ENCODE data around the gene PTGFRN. TPM values are rescaled to one million over a fixed set of nuclear protein-coding genes. Genes with fewer than 3 reads are reported as not detected.

Gene PTGFRN
- total and polyA plus RNA-seq, 12 donors: 21.2 to 318 (median 170) TPM

- no peak for ATAC-seq
- no peak overlapping the region for H3K4me3 ChIP-seq
- H3K36me3 ChIP-seq: no peaks in the 10 kb centered on the region
- H3K9me3 ChIP-seq: no peaks in the 10 kb centered on the region
- H3K4me1 ChIP-seq: peaks cover 0 to 51% (median 0%) of the 10 kb centered on the region in 9 donors
- TF ChIP-seq, protein P1, sequence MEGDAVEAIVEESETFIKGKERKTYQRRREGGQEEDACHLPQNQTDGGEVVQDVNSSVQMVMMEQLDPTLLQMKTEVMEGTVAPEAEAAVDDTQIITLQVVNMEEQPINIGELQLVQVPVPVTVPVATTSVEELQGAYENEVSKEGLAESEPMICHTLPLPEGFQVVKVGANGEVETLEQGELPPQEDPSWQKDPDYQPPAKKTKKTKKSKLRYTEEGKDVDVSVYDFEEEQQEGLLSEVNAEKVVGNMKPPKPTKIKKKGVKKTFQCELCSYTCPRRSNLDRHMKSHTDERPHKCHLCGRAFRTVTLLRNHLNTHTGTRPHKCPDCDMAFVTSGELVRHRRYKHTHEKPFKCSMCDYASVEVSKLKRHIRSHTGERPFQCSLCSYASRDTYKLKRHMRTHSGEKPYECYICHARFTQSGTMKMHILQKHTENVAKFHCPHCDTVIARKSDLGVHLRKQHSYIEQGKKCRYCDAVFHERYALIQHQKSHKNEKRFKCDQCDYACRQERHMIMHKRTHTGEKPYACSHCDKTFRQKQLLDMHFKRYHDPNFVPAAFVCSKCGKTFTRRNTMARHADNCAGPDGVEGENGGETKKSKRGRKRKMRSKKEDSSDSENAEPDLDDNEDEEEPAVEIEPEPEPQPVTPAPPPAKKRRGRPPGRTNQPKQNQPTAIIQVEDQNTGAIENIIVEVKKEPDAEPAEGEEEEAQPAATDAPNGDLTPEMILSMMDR (IDR thresholded peaks at IDR 0.05): no peak
- WGBS, 2 donors: 82 to 83% methylated on average over 3 of the region's 3 CpGs
- DNase-seq: no peak
- intact Hi-C loops (cut with DNase I): no loop called here
- no peaks in the 10 kb centered on the region for H3K27me3 ChIP-seq
- no peak overlapping the region for H3K27ac ChIP-seq
Observed at GRCh38 chr1:116999596-116999995, 89.9 kb downstream of the PTGFRN start.

DNA sequence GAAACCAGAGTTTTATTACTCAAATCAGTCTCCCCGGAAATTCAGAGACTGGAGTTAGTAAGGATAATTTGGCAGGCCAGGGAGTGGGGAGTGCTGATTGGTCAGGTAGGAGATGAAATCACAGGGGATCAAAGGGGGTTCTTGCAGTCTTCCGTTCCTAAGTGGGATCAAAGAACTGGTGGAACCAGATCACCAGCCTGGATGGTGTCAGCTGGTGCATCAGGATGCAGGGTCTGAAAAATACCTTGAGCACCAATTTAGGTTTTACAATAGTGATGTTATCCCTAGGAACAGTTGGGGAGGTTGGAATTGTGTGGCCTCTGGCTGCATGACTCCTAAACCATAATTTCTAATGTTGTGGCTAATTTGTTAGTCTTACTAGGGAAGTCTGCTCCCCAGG lies 90.4 kb downstream of the PTGFRN start:
- H3K4me1 ChIP-seq: peaks cover 0 to 56% (median 0%) of the 10 kb centered on the region in 9 donors
- 90 to 92% methylated on average over 2 of the region's 2 CpGs for WGBS, 2 donors
- H3K36me3 ChIP-seq: no peaks in the 10 kb centered on the region
- no peaks in the 10 kb centered on the region for H3K9me3 ChIP-seq
- DNase-seq (no peak), ATAC-seq (no peak)
- TF ChIP-seq, protein P1 (IDR thresholded peaks at IDR 0.05): no peak
- no peak overlapping the region for H3K27ac ChIP-seq
- intact Hi-C loops (cut with DNase I): no loop called here
- H3K4me3 ChIP-seq: no peak overlapping the region
- H3K27me3 ChIP-seq: no peaks in the 10 kb centered on the region

DNA sequence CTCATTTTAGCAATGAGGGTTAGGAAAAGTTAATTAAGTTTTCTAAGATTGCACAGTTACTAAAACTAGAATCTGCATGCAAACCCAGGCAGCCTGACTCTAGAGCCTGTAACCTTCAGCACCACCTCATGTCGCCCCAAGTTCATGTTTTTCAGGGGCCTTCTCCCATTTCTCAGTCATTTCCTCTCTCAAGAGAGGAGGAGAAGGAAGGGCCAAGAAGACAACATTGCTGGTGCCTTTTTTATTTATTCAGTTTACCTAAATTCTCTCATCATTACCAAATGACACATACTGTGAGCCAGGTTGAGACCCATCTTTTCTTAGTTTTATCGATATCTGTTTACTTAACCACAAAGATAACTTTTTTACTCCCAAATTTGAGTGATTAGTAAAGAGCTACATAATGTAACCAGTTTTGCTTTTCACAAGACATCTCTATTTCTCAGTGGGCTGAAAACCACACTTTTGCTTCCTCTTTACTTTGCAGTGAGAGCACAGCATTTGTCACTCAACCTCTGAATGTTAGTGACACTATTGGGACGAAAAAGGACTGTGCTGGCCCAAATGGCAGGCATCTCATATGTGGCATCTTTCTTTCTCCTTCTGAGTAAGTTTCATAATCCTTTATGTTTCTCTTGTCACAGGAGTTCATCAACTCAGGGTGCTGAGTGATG lies 91.7 kb downstream of the PTGFRN start, which contains the start of gene CD101:
Gene CD101 (plus strand): TSS at position 507 of the 674 bp plus-strand sequence. CDS start 58 bp downstream, at position 565.
- TF ChIP-seq, protein P1 (IDR thresholded peaks at IDR 0.05): no peak
- Histone ChIP-seq H3K27me3 (no peaks in the 10 kb centered on the region), H3K36me3 (no peaks in the 10 kb centered on the region), H3K9me3 (no peaks in the 10 kb centered on the region), H3K4me1 (peaks cover 0 to 59% (median 0%) of the 10 kb centered on the region in 9 donors), H3K27ac (peak within 1 kb of the TSS in 1 of 10 donors; percentile 74), H3K4me3 (no peak within 1 kb of the TSS)
- intact Hi-C loops (cut with DNase I): no loop called here
- DNase-seq (no peak), ATAC-seq (no peak)
- WGBS, 2 donors: 84 to 86% methylated on average over 3 of the region's 3 CpGs

- TF ChIP-seq, protein P1 (IDR thresholded peaks at IDR 0.05): no peak
- intact Hi-C loops (cut with DNase I): no loop called here
- no peak overlapping the region for H3K4me3 ChIP-seq
- H3K27me3 ChIP-seq: no peaks in the 10 kb centered on the region
- no peak for DNase-seq
- no peaks in the 10 kb centered on the region for H3K9me3 ChIP-seq
- ATAC-seq: peak in 3 of 8 donors; percentile 33 to 47 (median 42)
- H3K36me3 ChIP-seq: no peaks in the 10 kb centered on the region
- H3K4me1 ChIP-seq: peaks cover 0 to 69% (median 0%) of the 10 kb centered on the region in 9 donors
- peak overlapping the region in 1 of 10 donors; percentile 64 for H3K27ac ChIP-seq
- 93 to 97% methylated on average over 2 of the region's 2 CpGs for WGBS, 2 donors
Observed at GRCh38 chr1:117003223-117003875, 93.6 kb downstream of the PTGFRN start.
